ENCODE data around the gene RB1. TPM values are rescaled to one million over a fixed set of nuclear protein-coding genes. Genes with fewer than 3 reads are reported as not detected.

Gene RB1
- polyA plus RNA-seq, 2 of the 4 experiments (the other 2 are of a cell fraction) = 17.7 to 22.2 TPM

DNA sequence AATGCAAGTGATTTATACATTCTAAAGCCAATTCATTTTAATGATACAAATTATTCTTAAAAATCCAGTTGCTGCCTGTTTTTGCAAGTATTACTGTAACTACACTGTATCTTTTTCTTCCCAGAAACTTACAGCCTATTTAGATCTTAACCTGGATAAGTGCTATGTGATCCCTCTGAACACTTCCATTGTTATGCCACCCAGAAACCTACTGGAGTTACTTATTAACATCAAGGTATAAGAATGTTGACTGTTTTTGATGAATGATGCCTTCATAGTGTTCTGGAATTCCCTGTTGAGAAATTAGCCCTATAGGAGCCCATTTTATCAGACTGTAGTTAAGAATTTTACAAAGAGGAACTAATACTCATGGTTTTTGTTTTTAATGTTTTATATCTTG, 45.5 kb upstream of the RB1 start:
- H3K4me3 ChIP-seq = no peak overlapping the region
- ATAC-seq (peak in 1 of 2 experiments; percentile 53; a peak in 2 of 6 replicates), FAIRE-seq (no peak), DNase-seq (ENCODE audit: low read depth in 1 of 2, low spot score in 1 of 2) (peak; percentile 4 to 6)
- POLR2A ChIA-PET = no interaction called here
- TF ChIP-seq EP300 (IDR thresholded peaks at IDR 0.05) = no peak
- CTCF ChIA-PET = no interaction called here
- no peak overlapping the region for H3K27ac ChIP-seq
- peaks cover 11% of the 10 kb centered on the region; the same call in 2 of the 3 replicates for H3K4me1 ChIP-seq
- H3K9me3 ChIP-seq = no peaks in the 10 kb centered on the region
- H3K4me2 ChIP-seq = peak overlapping the region; percentile 38

DNA sequence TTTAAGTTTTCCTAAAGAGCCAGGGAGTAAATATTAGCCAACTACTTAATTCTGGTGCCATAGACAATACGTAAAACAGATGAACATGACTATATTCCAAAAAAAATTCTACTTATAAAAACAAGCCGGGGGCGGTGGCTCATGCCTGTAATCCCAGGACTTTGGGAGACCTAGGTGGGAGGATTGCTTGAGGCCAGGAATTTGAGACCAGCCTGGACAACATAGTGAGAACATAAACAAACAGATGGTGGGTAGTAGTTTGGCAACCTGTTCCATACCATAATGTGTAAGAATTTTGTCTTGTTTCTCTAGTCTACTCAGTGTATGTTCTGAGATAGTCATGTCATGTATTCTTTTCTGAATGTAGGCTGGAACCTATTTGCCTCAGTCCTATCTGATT, 45.1 kb upstream of the RB1 start:
- Histone ChIP-seq H3K27ac (no peak overlapping the region), H3K4me3 (no peak overlapping the region), H3K4me2 (peak overlapping the region; percentile 38), H3K4me1 (peaks cover 14% of the 10 kb centered on the region; the same call in 2 of the 3 replicates), H3K9me3 (no peaks in the 10 kb centered on the region)
- POLR2A ChIA-PET = no interaction called here
- CTCF ChIA-PET = no interaction called here
- TF ChIP-seq RARB (CRISPR knock-in tag; IDR thresholded peaks at IDR 0.05) (no peak), CHD4 (IDR thresholded peaks at IDR 0.05; ENCODE audit: borderline replicate concordance) (no peak), KDM5A (IDR thresholded peaks at IDR 0.05) (no peak), HEYL (CRISPR knock-in tag; IDR thresholded peaks at IDR 0.05) (no peak)
- TF ChIP-seq, protein P1, sequence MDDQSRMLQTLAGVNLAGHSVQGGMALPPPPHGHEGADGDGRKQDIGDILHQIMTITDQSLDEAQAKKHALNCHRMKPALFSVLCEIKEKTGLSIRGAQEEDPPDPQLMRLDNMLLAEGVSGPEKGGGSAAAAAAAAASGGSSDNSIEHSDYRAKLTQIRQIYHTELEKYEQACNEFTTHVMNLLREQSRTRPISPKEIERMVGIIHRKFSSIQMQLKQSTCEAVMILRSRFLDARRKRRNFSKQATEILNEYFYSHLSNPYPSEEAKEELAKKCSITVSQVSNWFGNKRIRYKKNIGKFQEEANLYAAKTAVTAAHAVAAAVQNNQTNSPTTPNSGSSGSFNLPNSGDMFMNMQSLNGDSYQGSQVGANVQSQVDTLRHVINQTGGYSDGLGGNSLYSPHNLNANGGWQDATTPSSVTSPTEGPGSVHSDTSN (IDR thresholded peaks at IDR 0.05) = no peak
- DNase-seq (ENCODE audit: low read depth in 1 of 2, low spot score in 1 of 2) (no peak), FAIRE-seq (no peak), ATAC-seq (no peak)
- WGBS (ENCODE audit: missing lambda C conversion rate) = 89% methylated on average over 3 of the region's 3 CpGs

GRCh38 chr13:48260970-48261369, 42.6 kb upstream of the RB1 start:
- POLR2A ChIA-PET = no interaction called here
- DNase-seq (ENCODE audit: low read depth in 1 of 2, low spot score in 1 of 2) (no peak), ATAC-seq (no peak), FAIRE-seq (no peak)
- 87% methylated on average over 4 of the region's 4 CpGs for WGBS (ENCODE audit: missing lambda C conversion rate)
- Histone ChIP-seq H3K9me3 (no peaks in the 10 kb centered on the region), H3K4me2 (no peak overlapping the region), H3K4me1 (peaks cover 15% of the 10 kb centered on the region; the same call in 2 of the 3 replicates), H3K4me3 (no peak overlapping the region), H3K27ac (no peak overlapping the region)
- TF ChIP-seq POLR2A (IDR thresholded peaks at IDR 0.05; ENCODE audit: low read length) (no peak), FOSB (CRISPR knock-in tag; IDR thresholded peaks at IDR 0.05) (no peak), GATA3 (IDR thresholded peaks at IDR 0.05; ENCODE audit: borderline replicate concordance) (no peak), JUN (IDR thresholded peaks at IDR 0.05) (no peak), KDM1A (IDR thresholded peaks at IDR 0.05; ENCODE audit: low read depth) (no peak), RNF2 (IDR thresholded peaks at IDR 0.05; ENCODE audit: borderline replicate concordance, low read depth) (no peak), CEBPB (IDR thresholded peaks at IDR 0.05) (peak; percentile 13 to 35; a peak in 2 of 4 replicates)
- TF ChIP-seq, protein P2, sequence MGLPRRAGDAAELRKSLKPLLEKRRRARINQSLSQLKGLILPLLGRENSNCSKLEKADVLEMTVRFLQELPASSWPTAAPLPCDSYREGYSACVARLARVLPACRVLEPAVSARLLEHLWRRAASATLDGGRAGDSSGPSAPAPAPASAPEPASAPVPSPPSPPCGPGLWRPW (IDR thresholded peaks at IDR 0.05) = no peak
- CTCF ChIA-PET = no interaction called here

DNA sequence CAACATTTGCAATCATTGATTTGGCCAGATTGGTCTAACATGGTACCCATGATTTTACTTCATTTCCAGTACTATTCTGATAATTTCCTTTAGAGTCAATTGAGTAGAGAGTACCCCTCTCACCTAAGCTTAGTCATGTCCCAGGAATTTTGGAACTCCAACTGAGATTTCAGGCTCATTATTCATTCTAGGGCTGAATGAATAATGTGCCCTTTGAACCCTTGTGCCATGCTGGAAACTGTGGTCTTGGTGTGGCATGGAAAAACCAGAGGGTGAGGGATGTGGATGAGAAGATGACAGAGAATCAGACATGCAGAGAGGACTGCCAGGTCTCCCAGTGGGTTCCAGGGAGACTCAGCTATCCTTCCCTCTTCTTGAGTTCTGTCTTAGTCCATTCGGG, 40.4 kb upstream of the RB1 start:
- H3K27ac ChIP-seq = no peak overlapping the region
- WGBS (ENCODE audit: missing lambda C conversion rate) = 79% methylated on average over 1 of the region's 1 CpG

DNA sequence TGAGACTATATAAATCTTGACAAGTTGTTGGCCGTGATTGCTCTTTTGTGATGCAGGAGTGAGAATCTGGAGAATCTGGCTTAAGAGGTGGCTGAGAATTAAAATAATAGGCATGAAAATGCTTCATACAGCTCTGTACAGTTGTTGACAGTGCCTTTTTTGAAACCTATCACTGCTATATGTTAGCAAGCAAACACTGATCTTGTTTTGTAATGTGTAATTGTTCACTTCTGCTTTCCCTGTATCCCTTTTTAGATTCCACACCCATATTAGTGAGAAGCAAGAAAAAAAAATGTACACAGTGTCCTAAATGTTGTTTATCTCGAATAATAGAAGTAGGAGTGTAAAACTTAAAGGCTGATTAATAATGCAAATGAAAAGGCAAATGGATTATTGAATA, 39.5 kb upstream of the RB1 start:
- Histone ChIP-seq H3K4me3 (no peak overlapping the region), H3K9me3 (no peaks in the 10 kb centered on the region), H3K27ac (no peak overlapping the region), H3K4me1 (peaks cover 4% of the 10 kb centered on the region; the same call in 2 of the 3 replicates), H3K4me2 (no peak overlapping the region)
- ChIA-PET CTCF (no interaction called here), POLR2A (no interaction called here)
- ATAC-seq (no peak), FAIRE-seq (no peak), DNase-seq (ENCODE audit: low read depth in 1 of 2, low spot score in 1 of 2) (no peak)
- TF ChIP-seq, protein P3, sequence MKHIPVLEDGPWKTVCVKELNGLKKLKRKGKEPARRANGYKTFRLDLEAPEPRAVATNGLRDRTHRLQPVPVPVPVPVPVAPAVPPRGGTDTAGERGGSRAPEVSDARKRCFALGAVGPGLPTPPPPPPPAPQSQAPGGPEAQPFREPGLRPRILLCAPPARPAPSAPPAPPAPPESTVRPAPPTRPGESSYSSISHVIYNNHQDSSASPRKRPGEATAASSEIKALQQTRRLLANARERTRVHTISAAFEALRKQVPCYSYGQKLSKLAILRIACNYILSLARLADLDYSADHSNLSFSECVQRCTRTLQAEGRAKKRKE (CRISPR knock-in tag; IDR thresholded peaks at IDR 0.05; ENCODE audit: low read depth) = no peak
- TF ChIP-seq HEYL (CRISPR knock-in tag; IDR thresholded peaks at IDR 0.05) (no peak), JUN (IDR thresholded peaks at IDR 0.05) (no peak), MAZ (IDR thresholded peaks at IDR 0.05; ENCODE audit: borderline replicate concordance, low read depth, low read length) (no peak), HDAC2 (IDR thresholded peaks at IDR 0.05) (no peak), TFCP2L1 (CRISPR knock-in tag; IDR thresholded peaks at IDR 0.05) (no peak), PHF8 (IDR thresholded peaks at IDR 0.05; ENCODE audit: borderline replicate concordance, low read depth) (no peak), MAFK (IDR thresholded peaks at IDR 0.05; ENCODE audit: partially characterized antibody) (no peak), FOSB (CRISPR knock-in tag; IDR thresholded peaks at IDR 0.05) (no peak), CHD4 (IDR thresholded peaks at IDR 0.05; ENCODE audit: borderline replicate concordance) (no peak), RFX5 (IDR thresholded peaks at IDR 0.05) (no peak), NFE2L2 (conservative IDR thresholded peaks at IDR 0.05; ENCODE audit: low read length) (no peak), JUNB (IDR thresholded peaks at IDR 0.05) (no peak), CTCF (IDR thresholded peaks at IDR 0.05) (no peak), ZNF302 (CRISPR knock-in tag; IDR thresholded peaks at IDR 0.05) (no peak), KDM5A (IDR thresholded peaks at IDR 0.05) (no peak)
- TF ChIP-seq, protein P4, sequence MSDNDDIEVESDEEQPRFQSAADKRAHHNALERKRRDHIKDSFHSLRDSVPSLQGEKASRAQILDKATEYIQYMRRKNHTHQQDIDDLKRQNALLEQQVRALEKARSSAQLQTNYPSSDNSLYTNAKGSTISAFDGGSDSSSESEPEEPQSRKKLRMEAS (IDR thresholded peaks at IDR 0.05) = no peak
- 88% methylated on average over 2 of the region's 2 CpGs for WGBS (ENCODE audit: missing lambda C conversion rate)

More for the DNA sequence above, 40.4 kb upstream of the RB1 start:
- FAIRE-seq (no peak), ATAC-seq (no peak), DNase-seq (ENCODE audit: low read depth in 1 of 2, low spot score in 1 of 2) (no peak)
- H3K9me3 ChIP-seq = no peaks in the 10 kb centered on the region
- POLR2A ChIA-PET = no interaction called here
- H3K4me1 ChIP-seq = peaks cover 7% of the 10 kb centered on the region; the same call in 2 of the 3 replicates
- H3K4me2 ChIP-seq = no peak overlapping the region
- CTCF ChIA-PET = no interaction called here
- TF ChIP-seq KDM5A (IDR thresholded peaks at IDR 0.05) = no peak
- TF ChIP-seq MYC (IDR thresholded peaks at IDR 0.05; ENCODE audit: borderline replicate concordance, low read length) = no peak
- H3K4me3 ChIP-seq = no peak overlapping the region

All from A549 (cell line).